Stimulated activated CD4-positive, alpha-beta T cell treated with anti-CD3 and anti-CD28 coated beads, Interleukin-15, amount 100 ng/mL, for 1 hour (primary cell): ENCODE results near the gene FGFBP1.

Source experiments
- DNase-seq, 2 donors: peaks; one replicate each; pipeline ENCODE4 v3.0.0-alpha.2; 2020; ENCODE audit warnings: low read depth in 1 of 2, low spot score in 1 of 2

FGFBP1 gene

DNA sequence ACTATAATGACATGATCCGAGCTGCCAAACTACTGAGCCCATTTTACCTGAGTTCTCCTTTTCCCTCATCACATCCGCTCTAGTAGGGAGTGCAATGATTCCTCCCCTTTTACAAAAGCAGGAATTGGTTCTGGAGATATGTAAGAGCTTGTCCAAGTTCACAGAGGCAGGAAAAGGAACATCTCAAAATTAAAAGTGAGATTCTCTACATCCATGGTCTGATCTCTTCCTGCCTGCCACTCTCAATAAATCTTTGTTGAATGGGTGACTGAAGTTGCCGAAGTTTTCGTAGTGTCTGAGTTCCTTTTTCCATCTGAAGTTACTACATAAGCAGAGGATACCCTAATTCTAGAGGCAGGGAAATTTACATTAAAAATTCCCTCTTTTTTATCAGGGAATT is at the start of gene FGFBP1:
Gene FGFBP1 (minus strand): TSS at position 101 of the 400 bp plus-strand sequence. CDS start 2,108 bp downstream, outside the sequence.
- DNase-seq: no peak

DNA sequence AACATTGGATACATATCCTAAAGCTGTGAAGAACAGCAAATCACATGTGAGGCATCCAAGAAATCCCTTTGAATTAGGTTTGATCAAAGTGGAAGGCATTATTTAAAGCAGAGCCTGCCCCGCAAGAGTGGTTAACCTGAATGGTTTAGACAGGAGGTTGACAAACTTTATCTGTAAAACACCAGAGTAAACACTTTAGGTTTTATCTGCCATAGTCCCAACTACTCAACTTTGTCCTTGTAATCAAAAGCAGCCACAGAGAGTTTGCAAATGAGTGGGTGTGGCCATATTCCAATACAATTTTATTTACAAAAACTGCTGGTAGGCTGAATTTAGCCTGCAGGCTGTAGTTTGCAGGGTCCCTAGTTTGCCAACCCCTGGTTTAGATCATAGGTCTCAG is 49.7 kb upstream of the FGFBP1 start:
- DNase-seq: no peak

DNA sequence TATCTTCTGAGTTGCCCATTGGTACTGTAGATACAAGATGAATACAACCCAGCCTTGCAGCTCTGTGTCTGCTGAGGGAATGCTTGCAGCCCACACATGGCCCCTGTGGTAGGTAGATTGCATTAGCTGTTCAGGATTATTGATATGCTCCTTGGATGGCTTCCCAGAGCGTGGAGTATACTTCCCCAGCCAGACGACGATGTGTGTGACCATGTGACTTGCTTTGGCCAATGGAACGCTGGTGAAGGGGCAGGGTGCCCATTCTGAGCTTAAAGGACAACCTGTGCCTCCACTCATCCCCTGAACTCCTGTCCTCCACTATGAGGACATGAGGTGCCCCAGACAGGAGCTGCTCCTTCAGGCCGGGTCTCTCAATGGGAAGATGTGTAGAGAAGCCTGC is 48.4 kb upstream of the FGFBP1 start:
- no peak for DNase-seq

GRCh38 chr4:15983610-15984009 is 45.1 kb upstream of the FGFBP1 start:
- DNase-seq: no peak

- DNase-seq: no peak
These were observed 44.4 kb upstream of the FGFBP1 start for GRCh38 chr4:15982842-15983524.

- no peak for DNase-seq
These were observed 38.2 kb upstream of the FGFBP1 start for GRCh38 chr4:15976456-15977447.

GRCh38 chr4:15971068-15971801 is 32.7 kb upstream of the FGFBP1 start:
- no peak for DNase-seq

DNA sequence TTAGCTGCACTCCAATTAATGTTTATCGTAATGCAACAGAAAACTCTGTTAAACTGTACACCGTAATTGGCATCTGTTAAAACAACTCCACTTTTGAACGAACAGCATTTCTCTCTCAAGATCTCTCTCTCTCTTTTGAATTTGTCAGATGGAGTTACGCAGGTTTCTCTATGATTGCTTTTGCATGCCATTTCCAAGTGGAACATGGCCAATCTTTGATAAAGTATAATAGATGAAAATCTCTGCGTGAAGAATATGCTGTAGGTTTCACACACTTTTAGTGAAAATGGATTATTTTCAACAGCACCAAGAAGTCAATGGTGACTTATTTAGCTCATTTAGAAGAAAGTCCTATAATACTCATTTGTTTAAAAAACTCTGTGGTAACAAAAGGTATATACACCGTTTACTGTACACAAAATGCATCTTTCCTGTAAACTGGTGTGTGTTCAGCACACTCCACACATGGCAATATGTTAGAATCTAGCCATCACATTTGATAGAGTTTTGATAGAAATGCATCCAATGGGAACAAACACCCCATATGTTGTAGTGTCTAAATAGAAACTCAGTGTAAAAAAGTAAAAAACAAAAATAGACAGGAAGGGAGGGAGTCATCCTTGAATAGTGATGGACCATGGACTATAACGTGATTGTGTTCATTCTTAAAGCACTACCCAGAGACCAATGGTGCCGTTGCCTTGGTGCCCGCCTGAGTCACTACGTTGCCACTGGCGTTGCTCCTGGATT is 30.2 kb upstream of the FGFBP1 start:
- no peak for DNase-seq

- DNase-seq: no peak
These were observed 26.8 kb upstream of the FGFBP1 start for GRCh38 chr4:15965325-15965724.

- DNase-seq: no peak
These were observed 25.6 kb upstream of the FGFBP1 start for GRCh38 chr4:15964159-15964558.

GRCh38 chr4:15963576-15963975 is 25.0 kb upstream of the FGFBP1 start:
- no peak for DNase-seq

DNA sequence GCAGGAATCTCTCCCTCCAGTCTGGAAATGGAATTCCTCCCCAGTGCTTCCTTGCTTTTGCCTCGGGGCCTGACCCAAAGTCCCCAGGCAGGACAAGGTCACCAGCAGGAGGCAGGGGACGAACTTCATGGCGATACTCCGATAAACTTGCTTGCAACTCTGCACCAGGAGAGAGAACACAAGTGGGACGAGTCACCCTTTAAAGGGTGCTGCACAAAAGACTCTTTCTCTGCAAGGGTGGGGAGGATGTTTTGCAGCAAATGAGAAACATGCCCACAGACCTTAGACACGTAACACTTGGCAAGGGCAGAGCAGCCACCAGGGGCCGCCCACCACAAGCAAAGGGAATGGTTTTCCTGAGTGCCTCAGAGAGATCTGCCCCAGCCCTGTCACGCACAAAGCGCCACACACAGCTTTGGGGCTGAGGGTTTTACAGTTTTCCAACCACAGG is 24.5 kb upstream of the FGFBP1 start, which contains the start of gene FGFBP2:
Gene FGFBP2 (minus strand): TSS at position 175 of the 451 bp plus-strand sequence. CDS start 46 bp downstream, at position 129.
- peak in 1 of 2 donors; percentile 36 for DNase-seq

DNA sequence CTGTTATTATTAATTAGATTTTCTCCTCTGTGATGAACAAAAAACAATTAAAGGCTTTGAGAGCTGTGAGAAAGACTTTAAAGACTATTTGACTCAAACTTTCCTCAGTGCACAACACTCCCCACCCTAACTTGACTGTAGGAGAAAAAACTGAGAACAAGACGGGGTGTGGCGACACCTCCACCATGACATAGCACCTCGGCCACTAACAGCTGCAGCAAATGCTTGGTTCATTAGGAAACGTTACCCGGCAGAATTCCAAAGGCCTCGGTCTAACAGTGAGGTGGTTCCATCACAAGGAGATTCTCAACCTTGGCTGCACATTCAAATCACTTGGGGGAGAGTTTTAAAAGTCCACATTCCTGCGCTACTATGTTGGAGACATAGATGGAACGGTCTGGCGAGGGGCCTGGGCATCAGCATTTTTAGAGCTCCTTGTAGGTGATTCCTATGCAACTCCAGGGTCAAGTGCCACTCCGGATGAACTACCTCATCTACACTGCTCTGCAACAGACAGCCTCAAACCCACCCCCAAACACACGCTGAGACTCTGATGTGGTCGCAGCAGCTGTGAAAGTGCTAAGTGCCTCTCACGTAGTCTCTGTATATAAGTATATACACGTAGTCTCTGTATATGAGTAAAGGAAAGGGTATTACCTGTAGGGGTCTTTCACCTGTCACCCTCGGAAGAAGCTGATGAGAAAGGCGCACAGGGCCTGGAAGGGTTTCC is 23.4 kb upstream of the FGFBP1 start:
- DNase-seq: no peak

DNA sequence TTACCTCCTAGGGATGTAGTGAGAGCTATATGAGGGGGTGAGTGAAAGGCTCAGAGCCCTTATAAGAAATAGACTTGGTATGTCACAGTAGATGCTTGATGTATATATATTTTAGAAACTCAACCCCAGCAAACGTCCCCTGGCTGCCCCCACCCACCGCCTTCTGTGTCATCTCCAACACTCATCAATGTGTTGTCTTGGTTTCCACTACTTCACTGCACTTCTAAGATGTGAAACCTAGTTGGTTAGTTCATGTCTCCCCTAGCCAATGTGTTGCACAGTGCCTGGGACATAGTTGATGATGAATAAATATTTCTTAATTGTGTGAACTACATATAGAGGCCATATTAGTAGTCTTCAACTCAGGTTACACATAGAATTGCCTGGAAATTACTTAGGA is 20.0 kb upstream of the FGFBP1 start:
- no peak for DNase-seq

DNA sequence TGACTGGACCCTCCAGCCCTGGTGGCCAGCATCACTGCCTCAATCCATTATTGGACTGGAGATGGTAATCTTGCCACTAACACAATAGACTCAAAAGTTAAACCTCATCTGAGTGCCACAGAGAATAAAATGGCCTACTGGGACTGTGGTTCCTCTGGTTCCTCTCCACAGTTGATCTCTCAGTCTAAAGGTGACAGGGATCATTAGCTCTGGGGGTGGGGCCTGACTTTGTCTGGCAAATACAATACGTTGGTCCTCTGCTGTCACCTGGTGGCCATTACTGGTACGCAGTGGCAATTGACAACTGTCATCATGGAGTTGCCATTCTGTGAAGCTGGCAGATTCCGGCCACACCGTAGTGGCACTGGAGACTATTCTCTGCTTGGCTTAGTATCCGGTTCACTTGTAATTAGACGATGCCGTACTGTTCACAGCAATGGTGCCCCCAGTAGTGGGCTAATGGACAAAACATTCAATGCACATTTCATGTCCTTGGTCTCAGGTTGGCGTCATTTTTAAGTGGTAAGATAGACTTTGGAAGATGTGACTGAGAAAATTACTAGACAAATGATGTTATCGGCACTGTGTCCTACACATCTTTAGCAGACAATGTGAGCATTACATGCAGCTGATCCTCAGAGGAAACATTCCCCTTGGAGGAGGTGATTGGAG is 17.8 kb upstream of the FGFBP1 start:
- DNase-seq: peak; percentile 41 to 71

- no peak for DNase-seq
These were observed 17.1 kb upstream of the FGFBP1 start for GRCh38 chr4:15955670-15956069.

- no peak for DNase-seq
These were observed 15.1 kb upstream of the FGFBP1 start for GRCh38 chr4:15953625-15954024.

DNA sequence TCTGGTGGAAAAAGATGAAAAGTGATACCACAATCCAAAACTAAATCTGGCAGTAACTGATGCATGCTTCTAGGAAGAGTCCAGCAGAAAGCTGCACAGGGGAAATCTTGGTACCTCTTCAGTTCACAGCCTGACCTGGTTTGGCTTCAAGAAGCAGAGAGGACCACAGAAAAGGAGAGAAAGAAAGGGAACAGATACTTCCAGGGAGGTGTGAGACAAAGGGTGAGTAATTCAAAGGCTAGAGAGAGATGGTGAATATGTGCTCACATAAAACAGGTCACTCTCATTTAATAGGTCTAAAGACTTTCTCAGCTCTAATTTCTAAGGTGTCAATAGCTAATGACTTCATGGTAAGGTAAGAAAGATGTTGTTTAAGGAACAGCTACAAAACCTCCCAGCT is 13.2 kb upstream of the FGFBP1 start:
- no peak for DNase-seq

DNA sequence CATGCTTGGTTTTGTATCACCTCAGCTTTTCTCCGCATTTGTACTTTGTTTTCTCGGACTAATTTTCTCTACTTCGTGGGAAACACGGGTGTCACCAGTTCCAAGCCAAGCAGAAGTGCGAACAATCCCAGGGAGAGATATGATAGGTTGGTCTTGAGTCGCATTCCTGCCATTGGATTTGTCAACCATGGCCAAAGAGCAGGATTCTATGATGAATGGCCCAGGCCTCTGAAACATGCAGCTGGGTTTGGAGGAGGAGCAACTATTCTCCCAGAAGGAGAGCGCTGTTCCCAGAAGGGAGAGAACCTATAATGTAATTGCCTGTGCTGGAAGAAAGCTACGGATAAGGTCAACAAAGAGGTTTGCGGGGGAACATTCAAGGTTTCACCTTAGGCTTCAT is 10.3 kb upstream of the FGFBP1 start:
- no peak for DNase-seq
